Activated T-cell treated with anti-CD3 and anti-CD28 coated beads for 1 hour (primary cell): ENCODE measurements around the gene B4GALNT2.
"Not testable (repeated sequence)": the region's sequence is repeated elsewhere in the genome, so short reads cannot be mapped to it uniquely, and the experiment has no call there.

ENCODE experiments used
- DNase-seq: peaks from one replicate; pipeline ENCODE4 v3.0.0-alpha.2; 2020; ENCODE audit warnings: low read depth

The B4GALNT2 gene

GRCh38 chr17:49132699-49133364, at the start of gene B4GALNT2:
TSS of gene B4GALNT2 (plus strand) at chr17:49132769. CDS start at chr17:49132793, 24 bp downstream.
- DNase-seq = no peak

- DNase-seq = not testable (repeated sequence)
These were observed 47.5 kb upstream of the B4GALNT2 start for GRCh38 chr17:49085046-49085445.

GRCh38 chr17:49085565-49086315, 46.8 kb upstream of the B4GALNT2 start:
- DNase-seq = no peak

GRCh38 chr17:49086316-49086605, 46.3 kb upstream of the B4GALNT2 start:
- DNase-seq = no peak

GRCh38 chr17:49086649-49087048, 45.9 kb upstream of the B4GALNT2 start:
- no peak for DNase-seq

- DNase-seq = no peak
These were observed 43.5 kb upstream of the B4GALNT2 start for GRCh38 chr17:49089094-49089493.

GRCh38 chr17:49090878-49091594, 41.5 kb upstream of the B4GALNT2 start:
- no peak for DNase-seq

GRCh38 chr17:49093131-49093530, 39.4 kb upstream of the B4GALNT2 start:
- DNase-seq = no peak

GRCh38 chr17:49100601-49101000, 32.0 kb upstream of the B4GALNT2 start:
- DNase-seq = no peak

GRCh38 chr17:49101054-49101534, 31.5 kb upstream of the B4GALNT2 start:
- DNase-seq = no peak

GRCh38 chr17:49103360-49103759, 29.2 kb upstream of the B4GALNT2 start:
- DNase-seq = not testable (repeated sequence)

- DNase-seq = no peak
These were observed 28.0 kb upstream of the B4GALNT2 start for GRCh38 chr17:49104511-49105074.

GRCh38 chr17:49106321-49107210, 26.0 kb upstream of the B4GALNT2 start:
- DNase-seq = no peak

- DNase-seq = no peak
These were observed 25.4 kb upstream of the B4GALNT2 start for GRCh38 chr17:49107211-49107557.

- no peak for DNase-seq
These were observed 24.3 kb upstream of the B4GALNT2 start for GRCh38 chr17:49108318-49108717.

- no peak for DNase-seq
These were observed 22.1 kb upstream of the B4GALNT2 start for GRCh38 chr17:49110509-49110908.

- no peak for DNase-seq
These were observed 20.6 kb upstream of the B4GALNT2 start for GRCh38 chr17:49111934-49112333.

GRCh38 chr17:49112936-49113335, 19.6 kb upstream of the B4GALNT2 start:
- no peak for DNase-seq

- DNase-seq = no peak
These were observed 17.9 kb upstream of the B4GALNT2 start for GRCh38 chr17:49114703-49115102.

- DNase-seq = no peak
These were observed 14.9 kb upstream of the B4GALNT2 start for GRCh38 chr17:49117587-49118230.

- DNase-seq = no peak
These were observed 12.4 kb upstream of the B4GALNT2 start for GRCh38 chr17:49120166-49120565.
